Fibroblast of gingiva (primary cell): Measurements from ENCODE around the gene MBD3L2B.

Experiments used
- DNase-seq: peaks from one replicate; pipeline ENCODE4 v3.0.0-alpha.2; 2011; ENCODE audit warnings: low read depth

MBD3L2B gene

GRCh38 chr19:7010722-7011593 is 10.3 kb downstream of the MBD3L2B start:
- DNase-seq = no peak

GRCh38 chr19:7007859-7008258 is 13.4 kb downstream of the MBD3L2B start:
- DNase-seq = no peak

GRCh38 chr19:7006135-7006704 is 15.0 kb downstream of the MBD3L2B start:
- DNase-seq = no peak

- DNase-seq = no peak
Observed at GRCh38 chr19:7004313-7004931, 16.8 kb downstream of the MBD3L2B start.

- no peak for DNase-seq
Observed at GRCh38 chr19:7000816-7001215, 20.4 kb downstream of the MBD3L2B start.

GRCh38 chr19:7000333-7000732 is 20.9 kb downstream of the MBD3L2B start:
- DNase-seq = no peak

- DNase-seq = no peak
Observed at GRCh38 chr19:6999933-7000332, 21.3 kb downstream of the MBD3L2B start.

GRCh38 chr19:6997679-6998445 is 23.4 kb downstream of the MBD3L2B start:
- DNase-seq = no peak

GRCh38 chr19:6996810-6997209 is 24.4 kb downstream of the MBD3L2B start:
- no peak for DNase-seq

- DNase-seq = no peak
Observed at GRCh38 chr19:6995054-6995453, 26.2 kb downstream of the MBD3L2B start.

GRCh38 chr19:6988257-6988656 is 33.0 kb downstream of the MBD3L2B start:
- no peak for DNase-seq

GRCh38 chr19:6987850-6988249 is 33.4 kb downstream of the MBD3L2B start:
- no peak for DNase-seq

GRCh38 chr19:6983448-6983847 is 37.8 kb downstream of the MBD3L2B start:
- no peak for DNase-seq

GRCh38 chr19:6979399-6979798 is 41.8 kb downstream of the MBD3L2B start:
- DNase-seq = no peak

- DNase-seq = no peak
Observed at GRCh38 chr19:6976197-6976596, 45.0 kb downstream of the MBD3L2B start.

GRCh38 chr19:6971366-6971765 is 49.9 kb downstream of the MBD3L2B start:
- DNase-seq = no peak

GRCh38 chr19:6970443-6970842 is 50.8 kb downstream of the MBD3L2B start:
- no peak for DNase-seq

- DNase-seq = no peak
Observed at GRCh38 chr19:6970021-6970420, 51.2 kb downstream of the MBD3L2B start.

GRCh38 chr19:6969490-6969889 is 51.7 kb downstream of the MBD3L2B start:
- DNase-seq = no peak
